CD4-positive, alpha-beta memory T cell (primary cell): ENCODE measurements around the gene GPHA2. TPM values are rescaled to one million over a fixed set of nuclear protein-coding genes. Genes with fewer than 3 reads are reported as not detected.
A peak's percentile ranks its signal among the peaks of the same experiment; 100 is the strongest.
"Not testable (repeated sequence)": the region's sequence is repeated elsewhere in the genome, so short reads cannot be mapped to it uniquely, and the experiment has no call there.

ENCODE experiments used
- CTCF ChIA-PET: fragments of 350-600 bp; sonication (Branson Sonifier 250); formaldehyde crosslinking; loops from one replicate; lab custom pipeline; 2021; ENCODE audit warnings: inconsistent platforms; ENCODE audit not compliant: partially characterized antibody; lab: Charles Lee
- POLR2A ChIA-PET: fragments of 350-600 bp; sonication (Branson Sonifier 250); formaldehyde crosslinking; loops from one replicate; lab custom pipeline; 2021; ENCODE audit not compliant: partially characterized antibody; lab: Charles Lee
- DNase-seq, 5 donors: peaks; one replicate each; pipeline versions ENCODE4 v3.0.0 to v3.0.0-alpha.2; 2020 to 2022; ENCODE audit warnings: mixed read lengths in 1 of 5
- H3K27ac ChIP-seq: one replicate; pipeline ENCODE4 v1.7.0; 2013; ENCODE audit warnings: low read depth, low read length
- H3K27me3 ChIP-seq: 2 replicates; pipeline ENCODE4 v1.7.0; 2013; ENCODE audit warnings: mild to moderate bottlenecking, low read length, moderate library complexity; ENCODE audit not compliant: insufficient read depth
- H3K36me3 ChIP-seq: 2 replicates; pipeline ENCODE4 v1.7.0; 2013; ENCODE audit warnings: mild to moderate bottlenecking, low read length, moderate library complexity; ENCODE audit not compliant: insufficient read depth
- H3K4me1 ChIP-seq: 2 replicates; pipeline ENCODE4 v1.7.0; 2013; ENCODE audit warnings: mild to moderate bottlenecking, low read length, moderate library complexity; ENCODE audit not compliant: insufficient read depth
- H3K4me3 ChIP-seq, 2 donors: one replicate each; pipeline ENCODE4 v1.7.0; 2013; ENCODE audit warnings: low read length in 2 of 2, mild to moderate bottlenecking in 1 of 2
- H3K9me3 ChIP-seq, 2 donors: one replicate each; pipeline ENCODE4 v1.7.0; 2013; ENCODE audit warnings: low read length in 2 of 2, control low read depth in 1 of 2; ENCODE audit not compliant: control insufficient read depth in 1 of 2
- H3K27ac Mint-ChIP-seq, 7 donors: one replicate each; pipeline ENCODE4 v1.8.0; 2020 to 2021; ENCODE audit warnings: mixed read lengths in 7 of 7, mild to moderate bottlenecking in 6 of 7, inconsistent platforms in 3 of 7, moderate library complexity in 3 of 7
- H3K27me3 Mint-ChIP-seq, 2 donors: one replicate each; pipeline ENCODE4 v1.8.0; 2020 to 2021; ENCODE audit warnings: mixed read lengths in 2 of 2
- H3K36me3 Mint-ChIP-seq, 2 donors: one replicate each; pipeline ENCODE4 v1.8.0; 2020 to 2021; ENCODE audit warnings: mixed read lengths in 2 of 2, inconsistent platforms in 1 of 2, mild to moderate bottlenecking in 1 of 2
- H3K4me1 Mint-ChIP-seq, 4 donors: one replicate each; pipeline ENCODE4 v1.8.0; 2020 to 2021; ENCODE audit warnings: mixed read lengths in 4 of 4, mild to moderate bottlenecking in 1 of 4
- H3K4me3 Mint-ChIP-seq, 8 donors: one replicate each; pipeline ENCODE4 v1.8.0; 2020 to 2021; ENCODE audit warnings: mixed read lengths in 8 of 8, mild to moderate bottlenecking in 7 of 8, moderate library complexity in 6 of 8, inconsistent platforms in 3 of 8
- H3K9me3 Mint-ChIP-seq, 8 donors: one replicate each; pipeline ENCODE4 v1.8.0; 2020 to 2021; ENCODE audit warnings: mixed read lengths in 8 of 8, mild to moderate bottlenecking in 5 of 8, inconsistent platforms in 3 of 8, moderate library complexity in 1 of 8
- intact Hi-C: fragments of 100-400 bp; cut with micrococcal nuclease; formaldehyde crosslinking; loops from one replicate; pipeline ENCODE4 v1.15.1; 2023
- polyA plus RNA-seq, 2 donors: library from polyadenylated mRNA; unstranded; fragments of 300-500 nt; fragmentation: Illumina TruSeq; gene quantifications; one replicate each; pipeline ENCODE4 v1.2.3, GENCODE V29; 2021
- total RNA-seq, 2 experiments: library from RNA; stranded (reverse); gene quantifications; one replicate each; pipeline ENCODE4 v1.2.3, GENCODE V29; 2021

The GPHA2 gene, protein sequence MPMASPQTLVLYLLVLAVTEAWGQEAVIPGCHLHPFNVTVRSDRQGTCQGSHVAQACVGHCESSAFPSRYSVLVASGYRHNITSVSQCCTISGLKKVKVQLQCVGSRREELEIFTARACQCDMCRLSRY
- total RNA-seq (under 1 TPM in 1 of 2 experiments, not detected in 1; 0.47 TPM), polyA plus RNA-seq (not detected)

DNA sequence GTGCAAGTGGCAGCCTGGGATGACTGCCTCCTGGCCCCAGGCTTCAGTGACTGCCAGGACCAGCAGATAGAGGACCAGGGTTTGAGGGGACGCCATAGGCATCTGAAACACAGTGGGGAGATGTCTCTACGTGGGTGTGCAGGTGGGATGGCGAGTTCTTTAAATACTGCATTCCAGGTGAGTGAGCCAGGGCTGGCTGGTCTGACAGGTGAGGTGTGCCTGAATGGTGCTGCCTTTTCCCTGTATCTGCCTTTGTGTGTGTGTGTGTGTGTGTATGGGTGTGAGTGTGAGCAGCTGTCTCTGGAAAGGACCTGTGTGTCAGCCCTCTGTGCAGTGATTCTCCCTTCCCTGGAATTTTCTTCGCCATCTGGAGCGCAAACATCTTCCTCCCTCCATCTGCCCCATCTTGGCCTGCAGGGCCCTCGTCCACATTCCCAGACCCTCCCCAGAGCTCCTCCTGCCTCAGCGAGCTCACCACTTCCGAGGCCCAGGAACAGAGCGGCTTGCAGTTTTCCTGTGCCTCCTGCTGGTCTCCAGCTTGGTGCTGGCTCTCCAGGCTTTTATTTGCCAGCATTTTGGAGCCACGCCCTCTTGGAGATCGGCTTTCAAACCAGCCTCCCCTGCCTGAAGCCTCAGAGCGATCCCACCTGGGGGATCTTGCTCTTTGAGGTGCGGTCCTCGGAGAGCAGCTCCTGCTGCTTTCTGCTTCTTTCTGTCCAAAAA, at the start of gene GPHA2:
Gene GPHA2, minus strand, starts transcription at position 535 of the 723 bp plus-strand sequence. Its CDS starts 433 bp downstream, at position 102.
- H3K4me3 ChIP-seq = no peak within 1 kb of the TSS
- Mint-ChIP-seq H3K4me3 (peak within 1 kb of the TSS in 1 of 8 donors; percentile 24), H3K4me1 (no peaks in the 10 kb centered on the region), H3K36me3 (peaks cover 19 to 31% of the 10 kb centered on the region in 2 donors), H3K27me3 (peaks cover 0 to 2% of the 10 kb centered on the region in 2 donors), H3K27ac (peak within 1 kb of the TSS in 1 of 7 donors; percentile 46), H3K9me3 (no peaks in the 10 kb centered on the region)
- intact Hi-C loops = no loop called here
- POLR2A ChIA-PET = interaction anchor here (1.0 kb wide), 1 partner anchor 36 kb away, joined by 5 read pairs; no protein-coding TSS in a partner anchor
- peaks cover 22% of the 10 kb centered on the region for H3K36me3 ChIP-seq
- CTCF ChIA-PET = no interaction called here
- no peaks in the 10 kb centered on the region for H3K4me1 ChIP-seq
- DNase-seq = no peak
- H3K9me3 ChIP-seq = no peaks in the 10 kb centered on the region
- H3K27ac ChIP-seq = no peak within 1 kb of the TSS
- H3K27me3 ChIP-seq = no peaks in the 10 kb centered on the region

- CTCF ChIA-PET = interaction anchor here (0.6 kb wide), 1 partner anchor 1003 kb away, joined by 3 read pairs; no protein-coding TSS in a partner anchor
- H3K27ac Mint-ChIP-seq, POLR2A ChIA-PET: not testable (repeated sequence)
These were observed 47.6 kb upstream of the GPHA2 start for GRCh38 chr11:64983339-64983738.

DNA sequence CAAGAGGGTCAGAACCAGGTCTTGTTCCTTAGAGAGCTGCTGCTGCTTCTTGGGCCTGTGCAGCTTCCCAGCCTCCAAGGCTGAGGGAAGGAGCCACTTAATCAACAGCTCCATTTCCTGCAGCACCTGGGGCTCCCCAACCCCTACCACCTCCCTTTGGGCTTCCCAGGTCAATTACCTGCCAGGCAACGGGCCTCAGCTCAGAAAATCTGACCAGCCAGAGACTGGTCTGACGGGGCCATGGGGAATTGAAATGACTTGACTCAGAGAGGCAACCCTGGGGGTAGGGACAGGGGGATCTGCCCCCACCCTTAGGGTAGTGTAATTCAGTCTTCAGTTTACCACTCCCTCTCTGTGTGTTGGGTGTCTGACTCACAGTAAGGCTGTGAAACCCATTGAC, 41.0 kb upstream of the GPHA2 start:
- intact Hi-C loops = no loop called here
- peaks cover 9% of the 10 kb centered on the region for H3K4me1 ChIP-seq
- peaks cover 0 to 1% of the 10 kb centered on the region in 2 donors for H3K27me3 Mint-ChIP-seq
- no peak overlapping the region for H3K4me3 ChIP-seq
- H3K9me3 Mint-ChIP-seq = no peaks in the 10 kb centered on the region
- H3K27ac ChIP-seq = no peak overlapping the region
- CTCF ChIA-PET = interaction anchor here (1.1 kb wide), 1 partner anchor 353 kb away, joined by 3 read pairs; no protein-coding TSS in a partner anchor
- no peaks in the 10 kb centered on the region for H3K9me3 ChIP-seq
- POLR2A ChIA-PET = no interaction called here
- H3K27ac Mint-ChIP-seq = no peak overlapping the region
- no peak for DNase-seq
- no peaks in the 10 kb centered on the region for H3K27me3 ChIP-seq
- no peaks in the 10 kb centered on the region for H3K36me3 ChIP-seq
- H3K36me3 Mint-ChIP-seq = peaks cover 0 to 4% of the 10 kb centered on the region in 2 donors
- H3K4me3 Mint-ChIP-seq = no peak overlapping the region
- peaks cover 0 to 9% (median 5%) of the 10 kb centered on the region in 4 donors for H3K4me1 Mint-ChIP-seq

More at GRCh38 chr11:64983339-64983738, 47.6 kb upstream of the GPHA2 start:
- H3K4me3 ChIP-seq, H3K36me3 ChIP-seq, H3K36me3 Mint-ChIP-seq, H3K27ac ChIP-seq, intact Hi-C loops, H3K9me3 Mint-ChIP-seq, H3K4me3 Mint-ChIP-seq, DNase-seq, H3K27me3 ChIP-seq, H3K4me1 Mint-ChIP-seq, H3K27me3 Mint-ChIP-seq, H3K9me3 ChIP-seq, H3K4me1 ChIP-seq: not testable (repeated sequence)

DNA sequence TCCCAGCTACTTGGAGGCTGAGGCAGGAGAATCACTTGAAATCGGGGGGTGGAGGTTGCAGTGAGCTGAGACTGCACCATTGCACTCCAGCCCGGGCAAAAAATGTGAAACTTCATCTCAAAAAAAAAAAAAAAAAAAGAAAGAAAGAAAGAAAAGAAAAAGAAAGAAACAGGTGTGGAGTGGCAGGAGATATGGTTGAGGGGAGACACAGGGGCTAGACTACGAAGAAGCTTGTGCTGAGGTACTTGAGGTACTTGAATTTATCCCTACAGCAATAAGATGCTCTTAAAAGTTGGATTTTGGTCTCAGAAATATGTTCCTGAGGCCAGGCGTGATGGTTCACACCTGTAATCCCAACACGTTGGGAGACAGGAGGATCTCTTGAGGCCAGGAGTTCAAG, 38.4 kb upstream of the GPHA2 start:
- Mint-ChIP-seq H3K27ac (peak overlapping the region in 1 of 7 donors; percentile 25), H3K9me3 (no peaks in the 10 kb centered on the region), H3K27me3 (no peaks in the 10 kb centered on the region), H3K36me3 (peaks cover 0 to 4% of the 10 kb centered on the region in 2 donors), H3K4me3 (no peak overlapping the region), H3K4me1 (peaks cover 5 to 24% (median 14%) of the 10 kb centered on the region in 4 donors)
- H3K4me1 ChIP-seq = peaks cover 11% of the 10 kb centered on the region
- no peaks in the 10 kb centered on the region for H3K36me3 ChIP-seq
- ChIA-PET POLR2A (no interaction called here), CTCF (interaction anchor here (0.7 kb wide), 1 partner anchor 77 kb away, joined by 3 read pairs; no protein-coding TSS in a partner anchor)
- no peak for DNase-seq
- no peak overlapping the region for H3K27ac ChIP-seq
- no peak overlapping the region for H3K4me3 ChIP-seq
- intact Hi-C loops = no loop called here
- H3K27me3 ChIP-seq = no peaks in the 10 kb centered on the region
- no peaks in the 10 kb centered on the region for H3K9me3 ChIP-seq

- H3K36me3 ChIP-seq = no peaks in the 10 kb centered on the region
- Mint-ChIP-seq H3K4me3 (peak within 1 kb of the TSS; percentile 73 to 83 (median 75)), H3K4me1 (peaks cover 7 to 25% (median 18%) of the 10 kb centered on the region in 4 donors), H3K27ac (peak within 1 kb of the TSS; percentile 50 to 90 (median 77)), H3K9me3 (no peaks in the 10 kb centered on the region), H3K36me3 (no peaks in the 10 kb centered on the region), H3K27me3 (no peaks in the 10 kb centered on the region)
- H3K27me3 ChIP-seq = no peaks in the 10 kb centered on the region
- peak within 1 kb of the TSS in 1 of 2 donors; percentile 20 for H3K4me3 ChIP-seq
- peaks cover 11% of the 10 kb centered on the region for H3K4me1 ChIP-seq
- H3K9me3 ChIP-seq = no peaks in the 10 kb centered on the region
- ChIA-PET POLR2A (interaction anchor here (0.7 to 1.7 kb wide), 6 partner anchors 13 to 98 kb away, joined by 3 to 6 read pairs (median 4); partner anchors contain the start of genes ARL2, GPHA2 and PPP2R5B), CTCF (interaction anchor here (0.5 to 1.3 kb wide), 6 partner anchors 41 to 1102 kb away, joined by 3 to 4 read pairs (median 3); partner anchors contain the start of genes PPP2R5B and SNX15)
- H3K27ac ChIP-seq = peak within 1 kb of the TSS; percentile 15
- intact Hi-C loops = no loop called here
- DNase-seq = peak; percentile 85 to 90 (median 87)
These were observed 35.9 kb upstream of the GPHA2 start, which contains the start of gene MAJIN for GRCh38 chr11:64971421-64972233. TSS of gene MAJIN (minus strand) at chr11:64972108. CDS start at chr11:64959405, 12,703 bp downstream.

GRCh38 chr11:64970731-64971151, 35.0 kb upstream of the GPHA2 start:
- Histone ChIP-seq H3K4me3 (no peak overlapping the region), H3K27me3 (no peaks in the 10 kb centered on the region), H3K36me3 (no peaks in the 10 kb centered on the region), H3K9me3 (no peaks in the 10 kb centered on the region), H3K27ac (no peak overlapping the region), H3K4me1 (peaks cover 11% of the 10 kb centered on the region)
- ChIA-PET CTCF (interaction anchor here (0.7 kb wide), 1 partner anchor 342 kb away, joined by 3 read pairs; no protein-coding TSS in a partner anchor), POLR2A (interaction anchor here (0.7 to 1.0 kb wide), 2 partner anchors 35 to 71 kb away, joined by 3 to 5 read pairs; partner anchors contain the start of gene GPHA2)
- intact Hi-C loops = no loop called here
- peak in 2 of 5 donors; percentile 13 to 43 for DNase-seq
- Mint-ChIP-seq H3K4me3 (peak overlapping the region; percentile 45 to 83 (median 73)), H3K27me3 (no peaks in the 10 kb centered on the region), H3K36me3 (no peaks in the 10 kb centered on the region), H3K9me3 (no peaks in the 10 kb centered on the region), H3K27ac (peak overlapping the region; percentile 29 to 89 (median 85)), H3K4me1 (peaks cover 7 to 25% (median 18%) of the 10 kb centered on the region in 4 donors)
